Limb (tissue), 2 donors: ENCODE data around the gene RNF166.

Experiments used
- DNase-seq, 2 donors: peaks; one replicate each; pipeline ENCODE4 v3.0.0-alpha.2; 2016; ENCODE audit errors: extremely low spot score in 2 of 2

Gene RNF166

GRCh38 chr16:88706965-88707826 lies 988 bp upstream of the RNF166 start:
- DNase-seq, result no peak

- no peak for DNase-seq
Observed at GRCh38 chr16:88705801-88706228, 393 bp downstream of the RNF166 start.

GRCh38 chr16:88705076-88705684 lies 1.0 kb downstream of the RNF166 start:
- DNase-seq, result no peak

GRCh38 chr16:88703486-88704309 lies 2.5 kb downstream of the RNF166 start:
- no peak for DNase-seq

- DNase-seq, result no peak
Observed at GRCh38 chr16:88702371-88703210, 3.6 kb downstream of the RNF166 start.

- no peak for DNase-seq
Observed at GRCh38 chr16:88701581-88702370, 4.4 kb downstream of the RNF166 start.

GRCh38 chr16:88700636-88701482 lies 5.3 kb downstream of the RNF166 start:
- no peak for DNase-seq

- no peak for DNase-seq
Observed at GRCh38 chr16:88700322-88700635, 5.9 kb downstream of the RNF166 start.

GRCh38 chr16:88699180-88699579 lies 7.0 kb downstream of the RNF166 start:
- DNase-seq, result no peak

- DNase-seq, result no peak
Observed at GRCh38 chr16:88698646-88699045, 7.6 kb downstream of the RNF166 start.

- no peak for DNase-seq
Observed at GRCh38 chr16:88697831-88698615, 8.2 kb downstream of the RNF166 start.

- DNase-seq, result no peak
Observed at GRCh38 chr16:88697116-88697830, 8.9 kb downstream of the RNF166 start.

GRCh38 chr16:88696441-88696840 lies 9.8 kb downstream of the RNF166 start:
- no peak for DNase-seq

GRCh38 chr16:88695753-88696152 lies 10.5 kb downstream of the RNF166 start:
- no peak for DNase-seq

GRCh38 chr16:88695218-88695617 lies 11.0 kb downstream of the RNF166 start:
- DNase-seq, result no peak

- no peak for DNase-seq
Observed at GRCh38 chr16:88694221-88695087, 11.8 kb downstream of the RNF166 start.
